Measurements from ENCODE around the gene GATA6.
"Not testable (repeated sequence)": the region's sequence is repeated elsewhere in the genome, so short reads cannot be mapped to it uniquely, and the experiment has no call there.

The GATA6 gene

DNA sequence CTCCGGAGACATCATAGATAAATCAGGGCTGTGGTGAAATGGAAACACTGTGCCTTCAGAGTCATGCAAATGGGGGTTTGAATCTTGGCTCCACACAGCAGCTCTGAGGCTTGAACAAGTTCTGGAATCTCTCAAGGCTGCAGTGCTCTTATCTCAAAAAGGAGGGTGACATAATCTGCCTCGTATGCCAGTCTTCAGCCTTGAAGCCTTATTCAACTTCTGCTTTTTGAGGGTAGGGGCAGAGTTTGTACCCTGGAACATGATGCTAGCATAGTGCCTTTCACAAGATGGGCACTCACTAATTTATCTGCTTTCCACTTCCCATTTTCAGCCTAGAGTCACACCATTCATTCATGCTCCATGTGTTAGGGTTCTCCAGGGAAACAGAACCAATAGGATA is 42.3 kb downstream of the GATA6 start:
- no peak for DNase-seq (ENCODE audit: low spot score)
- TF ChIP-seq CTCF (IDR thresholded peaks at IDR 0.05; ENCODE audit: borderline replicate concordance, control extremely low read depth, extremely low read depth, insufficient read depth, missing control alignments) = no peak
- in situ Hi-C loops (cut with MboI; ENCODE audit: low sequenced_read_pairs, unreplicated experiment) = no loop called here

DNA sequence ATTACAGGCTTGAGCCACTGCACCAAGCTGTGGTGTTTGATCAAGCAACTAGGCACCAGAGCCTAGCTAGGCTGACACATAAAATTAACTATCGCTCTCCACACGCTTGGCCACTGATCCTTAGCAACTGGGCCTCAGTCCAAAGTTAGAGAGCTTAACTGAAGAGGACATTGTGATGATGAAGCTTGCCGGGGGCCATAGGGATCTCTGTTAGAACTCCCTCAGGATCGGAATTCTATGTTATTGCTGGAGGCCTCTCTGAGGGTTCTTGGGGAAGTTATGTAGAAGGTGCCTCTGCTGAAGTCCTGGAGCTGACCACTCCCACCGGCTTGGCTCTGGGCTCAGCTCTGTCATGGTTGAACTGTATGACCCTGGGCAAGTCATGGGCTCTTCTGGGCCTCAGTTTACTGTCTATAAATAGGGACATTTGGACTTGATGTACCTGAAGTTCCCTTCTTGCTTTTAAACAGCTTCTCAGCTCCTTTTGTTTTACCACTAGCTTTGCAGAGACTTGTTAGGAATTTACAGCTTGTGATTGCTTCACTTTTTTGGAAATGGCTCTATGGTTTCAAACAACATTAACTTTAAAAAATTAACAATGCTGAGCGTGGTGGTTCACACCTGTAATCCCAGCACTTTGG is 44.1 kb downstream of the GATA6 start:
- TF ChIP-seq CTCF (IDR thresholded peaks at IDR 0.05; ENCODE audit: borderline replicate concordance, control extremely low read depth, extremely low read depth, insufficient read depth, missing control alignments) = no peak
- in situ Hi-C loops (cut with MboI; ENCODE audit: low sequenced_read_pairs, unreplicated experiment) = no loop called here
- no peak for DNase-seq (ENCODE audit: low spot score)

DNA sequence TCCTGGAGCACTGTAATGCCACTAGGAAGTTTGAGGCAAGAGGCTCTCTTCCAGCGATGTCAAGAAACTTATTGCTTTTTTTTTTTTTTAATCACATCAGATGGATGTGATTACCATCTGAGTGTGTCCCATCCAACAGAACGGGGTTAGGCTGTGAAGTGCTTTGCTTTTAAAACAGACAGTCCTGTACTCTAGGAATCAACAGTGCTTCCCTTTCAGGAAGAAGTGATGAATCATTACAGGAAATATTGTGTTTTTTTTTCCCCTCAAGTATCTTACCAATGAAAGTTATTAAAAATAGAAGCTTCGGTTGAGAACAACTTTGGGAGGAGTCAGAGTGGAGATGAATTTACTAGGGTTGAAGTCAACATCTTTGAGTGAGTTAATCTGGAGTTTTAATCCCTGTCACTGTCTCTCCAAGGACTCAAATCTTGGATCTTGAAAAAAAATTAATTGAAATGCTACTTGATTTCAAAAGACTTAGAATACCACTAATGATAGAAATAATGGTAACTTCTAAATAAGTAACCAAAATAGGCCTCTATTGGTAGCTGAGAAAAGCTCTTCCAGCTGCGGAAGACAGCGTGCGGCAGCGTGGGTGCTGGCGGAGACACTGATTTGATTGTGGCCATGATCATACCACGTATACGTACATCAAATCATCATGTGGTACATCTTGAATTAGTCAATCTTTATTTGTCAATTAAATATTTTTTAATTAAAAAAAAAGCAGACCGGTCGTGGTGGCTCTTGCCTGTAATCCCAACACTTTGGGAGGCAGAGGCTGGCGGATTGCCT is 45.5 kb downstream of the GATA6 start:
- TF ChIP-seq CTCF (IDR thresholded peaks at IDR 0.05; ENCODE audit: borderline replicate concordance, control extremely low read depth, extremely low read depth, insufficient read depth, missing control alignments) = no peak
- in situ Hi-C loops (cut with MboI; ENCODE audit: low sequenced_read_pairs, unreplicated experiment) = no loop called here
- no peak for DNase-seq (ENCODE audit: low spot score)

GRCh38 chr18:22218835-22219234 is 49.4 kb downstream of the GATA6 start:
- no peak for DNase-seq (ENCODE audit: low spot score)
- TF ChIP-seq CTCF (IDR thresholded peaks at IDR 0.05; ENCODE audit: borderline replicate concordance, control extremely low read depth, extremely low read depth, insufficient read depth, missing control alignments) = no peak
- in situ Hi-C loops (cut with MboI; ENCODE audit: low sequenced_read_pairs, unreplicated experiment) = no loop called here

GRCh38 chr18:22219568-22220355 is 50.4 kb downstream of the GATA6 start:
- TF ChIP-seq CTCF (IDR thresholded peaks at IDR 0.05; ENCODE audit: borderline replicate concordance, control extremely low read depth, extremely low read depth, insufficient read depth, missing control alignments) = no peak
- in situ Hi-C loops (cut with MboI; ENCODE audit: low sequenced_read_pairs, unreplicated experiment) = no loop called here
- no peak for DNase-seq (ENCODE audit: low spot score)

GRCh38 chr18:22220585-22220984 is 51.2 kb downstream of the GATA6 start:
- in situ Hi-C loops (cut with MboI; ENCODE audit: low sequenced_read_pairs, unreplicated experiment) = not testable (repeated sequence)

More at GRCh38 chr18:22220585-22220984, 51.2 kb downstream of the GATA6 start:
- DNase-seq (ENCODE audit: low spot score) = not testable (repeated sequence)

Data from GM13976 (cell line).